OCI-LY7 (cell line): ENCODE data around the gene KIAA1549. TPM values are rescaled to one million over a fixed set of nuclear protein-coding genes. Genes with fewer than 3 reads are reported as not detected.

Experiments
- BruUV-seq: library from RNA; stranded (reverse); fragments of 400-500 nt; replicated peaks from 2 replicates; lab custom pipeline; 2021; lab: Mats Ljungman, UMichigan
- CTCF ChIA-PET: fragments of 300-600 bp; sonication (Branson Sonifier 250); formaldehyde crosslinking; loops from one replicate; lab custom pipeline; 2022; ENCODE audit warnings: antibody characterized with exemption; ENCODE audit not compliant: unreplicated experiment; lab: Charles Lee
- POLR2A ChIA-PET: fragments of 300-600 bp; sonication (Branson Sonifier 250); formaldehyde crosslinking; loops from one replicate; lab custom pipeline; 2022; ENCODE audit warnings: antibody characterized with exemption; lab: Charles Lee
- DNase-seq: peaks from one replicate; pipeline ENCODE4 v3.0.0-alpha.2; 2015; ENCODE audit warnings: low spot score
- H2AFZ ChIP-seq: fragments of 200-600 bp; sonication (generic), shearing (Covaris generic); 2 replicates; pipeline ENCODE4 v1.6.1; 2014; ENCODE audit warnings: mild to moderate bottlenecking, antibody characterized with exemption, low read length, moderate library complexity
- H3K27ac ChIP-seq: fragments of 200-600 bp; sonication (generic); 2 replicates; pipeline ENCODE4 v1.5.1; 2014; ENCODE audit warnings: mixed run types, low read depth, mild to moderate bottlenecking, moderate library complexity, low read length, inconsistent platforms; ENCODE audit not compliant: poor library complexity, severe bottlenecking
- H3K36me3 ChIP-seq: fragments of 200-600 bp; sonication (generic); 2 replicates; pipeline ENCODE4 v1.6.1; 2014; ENCODE audit warnings: mild to moderate bottlenecking, antibody characterized with exemption, low read length, moderate library complexity, mixed read lengths; ENCODE audit not compliant: insufficient read depth
- H3K4me1 ChIP-seq: fragments of 200-600 bp; sonication (generic); 2 replicates; pipeline ENCODE4 v1.5.1; 2014; ENCODE audit warnings: mild to moderate bottlenecking, low read length; ENCODE audit not compliant: insufficient read depth, poor library complexity, severe bottlenecking
- H3K4me2 ChIP-seq: fragments of 200-600 bp; sonication (generic); 2 replicates; pipeline ENCODE4 v1.6.1; 2014; ENCODE audit warnings: mild to moderate bottlenecking, low read length
- H3K4me3 ChIP-seq: fragments of 200-600 bp; sonication (generic); 2 replicates; pipeline ENCODE4 v1.5.1; 2014; ENCODE audit warnings: mild to moderate bottlenecking, low read depth, low read length; ENCODE audit not compliant: poor library complexity, severe bottlenecking
- H3K79me2 ChIP-seq: fragments of 200-600 bp; sonication (generic); 2 replicates; pipeline ENCODE4 v1.6.1; 2016; ENCODE audit warnings: low read depth, mild to moderate bottlenecking, low read length, moderate library complexity, mixed read lengths; ENCODE audit not compliant: insufficient read depth
- H3K9me2 ChIP-seq: fragments of 200-600 bp; sonication (generic); 2 replicates; pipeline ENCODE4 v1.6.1; 2016; ENCODE audit warnings: mild to moderate bottlenecking, low read length, mixed read lengths; ENCODE audit not compliant: insufficient read depth
- H3K9me3 ChIP-seq: fragments of 200-600 bp; sonication (generic); 2 replicates; pipeline ENCODE4 v1.6.1; 2014; ENCODE audit warnings: mild to moderate bottlenecking, mixed run types, low read length, mixed read lengths
- H4K20me1 ChIP-seq: fragments of 200-600 bp; sonication (generic); 2 replicates; pipeline ENCODE4 v1.6.1; 2014; ENCODE audit warnings: mild to moderate bottlenecking, antibody characterized with exemption, low read length, moderate library complexity, mixed read lengths; ENCODE audit not compliant: insufficient read depth
- CTCF ChIP-seq: fragments of 200-600 bp; sonication (generic); conservative IDR thresholded peaks from 2 replicates; pipeline ENCODE4 v1.5.1; 2014; ENCODE audit warnings: mild to moderate bottlenecking, antibody characterized with exemption, low read length, moderate library complexity, mixed read lengths
- EZH2phosphoT487 ChIP-seq: fragments of 200-600 bp; sonication (generic); IDR thresholded peaks from 2 replicates; pipeline ENCODE4 v1.6.1; 2018; ENCODE audit warnings: low read depth, borderline replicate concordance, mild to moderate bottlenecking, mixed run types, antibody characterized with exemption, low read length, moderate library complexity, mixed read lengths
- intact Hi-C: fragments of 100-400 bp; cut with micrococcal nuclease; formaldehyde crosslinking; loops from one replicate; pipeline ENCODE4 v1.10.0; 2022; ENCODE audit not compliant: unreplicated experiment
- total RNA-seq, 2 experiments: library from RNA; depleted of rRNA in 1 of 2; stranded (reverse); fragments of >200 nt in 1 of 2; shearing (Covaris generic) in 1 of 2; gene quantifications; 2 replicates each; pipeline ENCODE4 v1.2.3, GENCODE V29; 2014 to 2022

Gene KIAA1549
- total RNA-seq, 2 experiments from 2014 or later = 0.03 to 3.0 TPM

- CTCF ChIA-PET = no interaction called here
- no peak for DNase-seq
These were observed 23.3 kb downstream of the KIAA1549 start for GRCh38 chr7:138957753-138958390.

GRCh38 chr7:138957217-138957616 is 24.0 kb downstream of the KIAA1549 start:
- Histone ChIP-seq H3K9me2 (no peaks in the 10 kb centered on the region), H2AFZ (no peak overlapping the region), H4K20me1 (no peaks in the 10 kb centered on the region), H3K79me2 (no peaks in the 10 kb centered on the region), H3K36me3 (no peaks in the 10 kb centered on the region), H3K4me2 (no peak overlapping the region), H3K9me3 (no peaks in the 10 kb centered on the region), H3K4me1 (no peaks in the 10 kb centered on the region), H3K4me3 (no peak overlapping the region), H3K27ac (no peak overlapping the region)
- POLR2A ChIA-PET = no interaction called here
- DNase-seq = no peak
- no TSS peak for BruUV-seq
- no peak for TF ChIP-seq EZH2phosphoT487
- no peak for TF ChIP-seq CTCF
- CTCF ChIA-PET = no interaction called here
- intact Hi-C loops = no loop called here

More at GRCh38 chr7:138957753-138958390, 23.3 kb downstream of the KIAA1549 start:
- BruUV-seq = no TSS peak
- Histone ChIP-seq H3K27ac (no peak overlapping the region), H3K4me3 (no peak overlapping the region), H3K4me1 (no peaks in the 10 kb centered on the region), H3K36me3 (no peaks in the 10 kb centered on the region), H3K9me3 (no peaks in the 10 kb centered on the region), H2AFZ (no peak overlapping the region), H3K4me2 (no peak overlapping the region), H3K79me2 (no peaks in the 10 kb centered on the region), H4K20me1 (no peaks in the 10 kb centered on the region), H3K9me2 (no peaks in the 10 kb centered on the region)
- intact Hi-C loops = no loop called here
- TF ChIP-seq CTCF (no peak), EZH2phosphoT487 (no peak)
- POLR2A ChIA-PET = no interaction called here
